HG02571 (cell line): ENCODE measurements around the gene BIRC5.
A peak's percentile ranks its signal among the peaks of the same experiment; 100 is the strongest.
"Not testable (repeated sequence)": the region's sequence is repeated elsewhere in the genome, so short reads cannot be mapped to it uniquely, and the experiment has no call there.

Source experiments
- ATAC-seq: cut with Tn5 transposase; IDR thresholded peaks from one replicate; pipeline ENCODE4 v1.9.1; 2021; ENCODE audit warnings: mild to moderate bottlenecking, moderate library complexity; ENCODE audit not compliant: unreplicated experiment

Gene BIRC5

GRCh38 chr17:78214016-78214705 is at the start of gene BIRC5:
BIRC5 (plus strand) TSS chr17:78214253; CDS start chr17:78214317, 64 bp downstream.
- peak; percentile 78 for ATAC-seq

GRCh38 chr17:78164748-78165607 is 49.1 kb upstream of the BIRC5 start:
- ATAC-seq: no peak

GRCh38 chr17:78166416-78166815 is 47.6 kb upstream of the BIRC5 start:
- ATAC-seq: no peak

GRCh38 chr17:78168242-78168902 is 45.7 kb upstream of the BIRC5 start, which contains the start of gene SYNGR2:
SYNGR2 (plus strand) TSS chr17:78168581; CDS start chr17:78168617, 36 bp downstream.
- ATAC-seq: no peak

GRCh38 chr17:78168903-78169793 is 44.9 kb upstream of the BIRC5 start:
- no peak for ATAC-seq

- no peak for ATAC-seq
These were observed 43.1 kb upstream of the BIRC5 start for GRCh38 chr17:78170692-78171590.

GRCh38 chr17:78171591-78172248 is 42.3 kb upstream of the BIRC5 start:
- ATAC-seq: not testable (repeated sequence)

- no peak for ATAC-seq
These were observed 41.6 kb upstream of the BIRC5 start for GRCh38 chr17:78172249-78173051.

- ATAC-seq: no peak
These were observed 40.8 kb upstream of the BIRC5 start for GRCh38 chr17:78173097-78173715.

GRCh38 chr17:78174346-78174869 is 39.6 kb upstream of the BIRC5 start:
- no peak for ATAC-seq

GRCh38 chr17:78174870-78175642 is 39.0 kb upstream of the BIRC5 start:
- no peak for ATAC-seq

- ATAC-seq: no peak
These were observed 38.4 kb upstream of the BIRC5 start for GRCh38 chr17:78175643-78175981.

- no peak for ATAC-seq
These were observed 37.5 kb upstream of the BIRC5 start for GRCh38 chr17:78176548-78177025.

GRCh38 chr17:78179372-78179771 is 34.7 kb upstream of the BIRC5 start:
- ATAC-seq: no peak

GRCh38 chr17:78180083-78180482 is 34.0 kb upstream of the BIRC5 start:
- ATAC-seq: no peak

- no peak for ATAC-seq
These were observed 33.5 kb upstream of the BIRC5 start for GRCh38 chr17:78180508-78180907.

- no peak for ATAC-seq
These were observed 31.5 kb upstream of the BIRC5 start for GRCh38 chr17:78182504-78182903.
